ENCODE measurements around the gene SP110. TPM values are rescaled to one million over a fixed set of nuclear protein-coding genes. Genes with fewer than 3 reads are reported as not detected.

Gene SP110
- total and polyA plus RNA-seq, 2 experiments from 2014 or later, result 2.3 to 8.2 TPM

DNA sequence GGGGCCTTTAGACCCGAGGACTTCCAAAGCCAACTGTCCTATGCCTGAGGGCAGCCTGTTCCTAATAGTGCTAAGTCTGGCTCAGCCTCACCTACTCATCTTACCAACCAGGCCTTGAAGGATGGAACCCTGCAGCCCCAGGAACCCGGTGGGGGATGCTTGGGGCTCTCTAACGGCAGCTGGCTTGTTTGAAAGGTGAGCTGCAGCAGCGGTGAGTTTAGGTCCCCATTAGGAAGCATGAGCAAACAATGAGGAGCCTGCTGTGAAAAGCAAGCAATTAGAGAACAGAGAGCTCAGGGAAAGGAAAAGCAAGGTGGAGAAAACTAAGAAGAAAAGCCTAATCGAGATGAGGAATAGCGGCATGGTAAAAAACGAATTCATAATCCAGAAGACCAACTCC is 39.9 kb downstream of the SP110 start:
- peaks cover 11% of the 10 kb centered on the region for H3K4me1 ChIP-seq (ENCODE audit: insufficient read depth)
- no peak overlapping the region for H3K4me2 ChIP-seq
- no peak overlapping the region for H3K27ac ChIP-seq (ENCODE audit: low read depth)
- no peaks in the 10 kb centered on the region for H3F3A ChIP-seq (replicated peaks; ENCODE audit: low read depth)
- H3K27me3 ChIP-seq (ENCODE audit: insufficient read depth), result no peaks in the 10 kb centered on the region
- H3K4me3 ChIP-seq, result no peak overlapping the region
- no peaks in the 10 kb centered on the region for H3K9me2 ChIP-seq (ENCODE audit: insufficient read depth)
- peaks cover 21% of the 10 kb centered on the region for H3K4me1 Mint-ChIP-seq
- H3K4me3 Mint-ChIP-seq, result no peak overlapping the region
- TF ChIP-seq, protein P1, sequence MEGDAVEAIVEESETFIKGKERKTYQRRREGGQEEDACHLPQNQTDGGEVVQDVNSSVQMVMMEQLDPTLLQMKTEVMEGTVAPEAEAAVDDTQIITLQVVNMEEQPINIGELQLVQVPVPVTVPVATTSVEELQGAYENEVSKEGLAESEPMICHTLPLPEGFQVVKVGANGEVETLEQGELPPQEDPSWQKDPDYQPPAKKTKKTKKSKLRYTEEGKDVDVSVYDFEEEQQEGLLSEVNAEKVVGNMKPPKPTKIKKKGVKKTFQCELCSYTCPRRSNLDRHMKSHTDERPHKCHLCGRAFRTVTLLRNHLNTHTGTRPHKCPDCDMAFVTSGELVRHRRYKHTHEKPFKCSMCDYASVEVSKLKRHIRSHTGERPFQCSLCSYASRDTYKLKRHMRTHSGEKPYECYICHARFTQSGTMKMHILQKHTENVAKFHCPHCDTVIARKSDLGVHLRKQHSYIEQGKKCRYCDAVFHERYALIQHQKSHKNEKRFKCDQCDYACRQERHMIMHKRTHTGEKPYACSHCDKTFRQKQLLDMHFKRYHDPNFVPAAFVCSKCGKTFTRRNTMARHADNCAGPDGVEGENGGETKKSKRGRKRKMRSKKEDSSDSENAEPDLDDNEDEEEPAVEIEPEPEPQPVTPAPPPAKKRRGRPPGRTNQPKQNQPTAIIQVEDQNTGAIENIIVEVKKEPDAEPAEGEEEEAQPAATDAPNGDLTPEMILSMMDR (conservative IDR thresholded peaks at IDR 0.05; ENCODE audit: low read depth in 2 of 2), result no peak
- TF ChIP-seq POLR2AphosphoS5 (IDR thresholded peaks at IDR 0.05; ENCODE audit: low read depth), result no peak
- TF ChIP-seq EZH2phosphoT487 (IDR thresholded peaks at IDR 0.05; ENCODE audit: unreplicated experiment), result no peak
- TF ChIP-seq NANOG (IDR thresholded peaks at IDR 0.05; ENCODE audit: borderline replicate concordance), result no peak
- TF ChIP-seq, protein P2, sequence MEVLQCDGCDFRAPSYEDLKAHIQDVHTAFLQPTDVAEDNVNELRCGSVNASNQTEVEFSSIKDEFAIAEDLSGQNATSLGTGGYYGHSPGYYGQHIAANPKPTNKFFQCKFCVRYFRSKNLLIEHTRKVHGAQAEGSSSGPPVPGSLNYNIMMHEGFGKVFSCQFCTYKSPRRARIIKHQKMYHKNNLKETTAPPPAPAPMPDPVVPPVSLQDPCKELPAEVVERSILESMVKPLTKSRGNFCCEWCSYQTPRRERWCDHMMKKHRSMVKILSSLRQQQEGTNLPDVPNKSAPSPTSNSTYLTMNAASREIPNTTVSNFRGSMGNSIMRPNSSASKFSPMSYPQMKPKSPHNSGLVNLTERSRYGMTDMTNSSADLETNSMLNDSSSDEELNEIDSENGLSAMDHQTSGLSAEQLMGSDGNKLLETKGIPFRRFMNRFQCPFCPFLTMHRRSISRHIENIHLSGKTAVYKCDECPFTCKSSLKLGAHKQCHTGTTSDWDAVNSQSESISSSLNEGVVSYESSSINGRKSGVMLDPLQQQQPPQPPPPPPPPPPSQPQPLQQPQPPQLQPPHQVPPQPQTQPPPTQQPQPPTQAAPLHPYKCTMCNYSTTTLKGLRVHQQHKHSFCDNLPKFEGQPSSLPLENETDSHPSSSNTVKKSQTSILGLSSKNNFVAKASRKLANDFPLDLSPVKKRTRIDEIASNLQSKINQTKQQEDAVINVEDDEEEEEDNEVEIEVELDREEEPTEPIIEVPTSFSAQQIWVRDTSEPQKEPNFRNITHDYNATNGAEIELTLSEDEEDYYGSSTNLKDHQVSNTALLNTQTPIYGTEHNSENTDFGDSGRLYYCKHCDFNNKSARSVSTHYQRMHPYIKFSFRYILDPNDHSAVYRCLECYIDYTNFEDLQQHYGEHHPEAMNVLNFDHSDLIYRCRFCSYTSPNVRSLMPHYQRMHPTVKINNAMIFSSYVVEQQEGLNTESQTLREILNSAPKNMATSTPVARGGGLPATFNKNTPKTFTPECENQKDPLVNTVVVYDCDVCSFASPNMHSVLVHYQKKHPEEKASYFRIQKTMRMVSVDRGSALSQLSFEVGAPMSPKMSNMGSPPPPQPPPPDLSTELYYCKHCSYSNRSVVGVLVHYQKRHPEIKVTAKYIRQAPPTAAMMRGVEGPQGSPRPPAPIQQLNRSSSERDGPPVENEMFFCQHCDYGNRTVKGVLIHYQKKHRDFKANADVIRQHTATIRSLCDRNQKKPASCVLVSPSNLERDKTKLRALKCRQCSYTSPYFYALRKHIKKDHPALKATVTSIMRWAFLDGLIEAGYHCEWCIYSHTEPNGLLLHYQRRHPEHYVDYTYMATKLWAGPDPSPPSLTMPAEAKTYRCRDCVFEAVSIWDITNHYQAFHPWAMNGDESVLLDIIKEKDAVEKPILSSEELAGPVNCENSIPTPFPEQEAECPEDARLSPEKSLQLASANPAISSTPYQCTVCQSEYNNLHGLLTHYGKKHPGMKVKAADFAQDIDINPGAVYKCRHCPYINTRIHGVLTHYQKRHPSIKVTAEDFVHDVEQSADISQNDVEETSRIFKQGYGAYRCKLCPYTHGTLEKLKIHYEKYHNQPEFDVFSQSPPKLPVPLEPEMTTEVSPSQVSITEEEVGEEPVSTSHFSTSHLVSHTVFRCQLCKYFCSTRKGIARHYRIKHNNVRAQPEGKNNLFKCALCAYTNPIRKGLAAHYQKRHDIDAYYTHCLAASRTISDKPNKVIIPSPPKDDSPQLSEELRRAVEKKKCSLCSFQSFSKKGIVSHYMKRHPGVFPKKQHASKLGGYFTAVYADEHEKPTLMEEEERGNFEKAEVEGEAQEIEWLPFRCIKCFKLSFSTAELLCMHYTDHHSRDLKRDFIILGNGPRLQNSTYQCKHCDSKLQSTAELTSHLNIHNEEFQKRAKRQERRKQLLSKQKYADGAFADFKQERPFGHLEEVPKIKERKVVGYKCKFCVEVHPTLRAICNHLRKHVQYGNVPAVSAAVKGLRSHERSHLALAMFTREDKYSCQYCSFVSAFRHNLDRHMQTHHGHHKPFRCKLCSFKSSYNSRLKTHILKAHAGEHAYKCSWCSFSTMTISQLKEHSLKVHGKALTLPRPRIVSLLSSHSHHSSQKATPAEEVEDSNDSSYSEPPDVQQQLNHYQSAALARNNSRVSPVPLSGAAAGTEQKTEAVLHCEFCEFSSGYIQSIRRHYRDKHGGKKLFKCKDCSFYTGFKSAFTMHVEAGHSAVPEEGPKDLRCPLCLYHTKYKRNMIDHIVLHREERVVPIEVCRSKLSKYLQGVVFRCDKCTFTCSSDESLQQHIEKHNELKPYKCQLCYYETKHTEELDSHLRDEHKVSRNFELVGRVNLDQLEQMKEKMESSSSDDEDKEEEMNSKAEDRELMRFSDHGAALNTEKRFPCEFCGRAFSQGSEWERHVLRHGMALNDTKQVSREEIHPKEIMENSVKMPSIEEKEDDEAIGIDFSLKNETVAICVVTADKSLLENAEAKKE (CRISPR knock-in tag; IDR thresholded peaks at IDR 0.05), result no peak; the same call in 1 of the 2 replicates
- TF ChIP-seq ZNF114 (CRISPR knock-in tag; IDR thresholded peaks at IDR 0.05), result no peak
- no peak for TF ChIP-seq ZNF331 (CRISPR knock-in tag; IDR thresholded peaks at IDR 0.05; ENCODE audit: low read depth)
- no peak for TF ChIP-seq JUNB (IDR thresholded peaks at IDR 0.05; ENCODE audit: unreplicated experiment)
- TF ChIP-seq, protein P3, sequence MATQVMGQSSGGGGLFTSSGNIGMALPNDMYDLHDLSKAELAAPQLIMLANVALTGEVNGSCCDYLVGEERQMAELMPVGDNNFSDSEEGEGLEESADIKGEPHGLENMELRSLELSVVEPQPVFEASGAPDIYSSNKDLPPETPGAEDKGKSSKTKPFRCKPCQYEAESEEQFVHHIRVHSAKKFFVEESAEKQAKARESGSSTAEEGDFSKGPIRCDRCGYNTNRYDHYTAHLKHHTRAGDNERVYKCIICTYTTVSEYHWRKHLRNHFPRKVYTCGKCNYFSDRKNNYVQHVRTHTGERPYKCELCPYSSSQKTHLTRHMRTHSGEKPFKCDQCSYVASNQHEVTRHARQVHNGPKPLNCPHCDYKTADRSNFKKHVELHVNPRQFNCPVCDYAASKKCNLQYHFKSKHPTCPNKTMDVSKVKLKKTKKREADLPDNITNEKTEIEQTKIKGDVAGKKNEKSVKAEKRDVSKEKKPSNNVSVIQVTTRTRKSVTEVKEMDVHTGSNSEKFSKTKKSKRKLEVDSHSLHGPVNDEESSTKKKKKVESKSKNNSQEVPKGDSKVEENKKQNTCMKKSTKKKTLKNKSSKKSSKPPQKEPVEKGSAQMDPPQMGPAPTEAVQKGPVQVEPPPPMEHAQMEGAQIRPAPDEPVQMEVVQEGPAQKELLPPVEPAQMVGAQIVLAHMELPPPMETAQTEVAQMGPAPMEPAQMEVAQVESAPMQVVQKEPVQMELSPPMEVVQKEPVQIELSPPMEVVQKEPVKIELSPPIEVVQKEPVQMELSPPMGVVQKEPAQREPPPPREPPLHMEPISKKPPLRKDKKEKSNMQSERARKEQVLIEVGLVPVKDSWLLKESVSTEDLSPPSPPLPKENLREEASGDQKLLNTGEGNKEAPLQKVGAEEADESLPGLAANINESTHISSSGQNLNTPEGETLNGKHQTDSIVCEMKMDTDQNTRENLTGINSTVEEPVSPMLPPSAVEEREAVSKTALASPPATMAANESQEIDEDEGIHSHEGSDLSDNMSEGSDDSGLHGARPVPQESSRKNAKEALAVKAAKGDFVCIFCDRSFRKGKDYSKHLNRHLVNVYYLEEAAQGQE (IDR thresholded peaks at IDR 0.05; ENCODE audit: unreplicated experiment), result no peak
- no peak for TF ChIP-seq STAT1 (IDR thresholded peaks at IDR 0.05; ENCODE audit: unreplicated experiment)
- no peak for TF ChIP-seq EZH2 (IDR thresholded peaks at IDR 0.05; ENCODE audit: low read depth, unreplicated experiment)
- TF ChIP-seq, protein P4, sequence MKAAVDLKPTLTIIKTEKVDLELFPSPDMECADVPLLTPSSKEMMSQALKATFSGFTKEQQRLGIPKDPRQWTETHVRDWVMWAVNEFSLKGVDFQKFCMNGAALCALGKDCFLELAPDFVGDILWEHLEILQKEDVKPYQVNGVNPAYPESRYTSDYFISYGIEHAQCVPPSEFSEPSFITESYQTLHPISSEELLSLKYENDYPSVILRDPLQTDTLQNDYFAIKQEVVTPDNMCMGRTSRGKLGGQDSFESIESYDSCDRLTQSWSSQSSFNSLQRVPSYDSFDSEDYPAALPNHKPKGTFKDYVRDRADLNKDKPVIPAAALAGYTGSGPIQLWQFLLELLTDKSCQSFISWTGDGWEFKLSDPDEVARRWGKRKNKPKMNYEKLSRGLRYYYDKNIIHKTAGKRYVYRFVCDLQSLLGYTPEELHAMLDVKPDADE (IDR thresholded peaks at IDR 0.05), result no peak
- TF ChIP-seq CREB1 (CRISPR knock-in tag; IDR thresholded peaks at IDR 0.05; ENCODE audit: low read depth), result no peak
- H3K9me3 Mint-ChIP-seq, result peaks cover 9% of the 10 kb centered on the region; the same call in 2 of the 3 replicates
- no peaks in the 10 kb centered on the region for H3K36me3 ChIP-seq (ENCODE audit: insufficient read depth)
- no peaks in the 10 kb centered on the region for H4K20me1 ChIP-seq (replicated peaks; ENCODE audit: insufficient read depth)
- H3K36me3 Mint-ChIP-seq (ENCODE audit: low read depth), result peaks cover 10% of the 10 kb centered on the region
- no peak overlapping the region for H3K27ac Mint-ChIP-seq
- H3K27me3 Mint-ChIP-seq (ENCODE audit: insufficient read depth, low read depth, poor library complexity), result peaks cover 7% of the 10 kb centered on the region
- DNase-seq (ENCODE audit: low spot score) (peak; percentile 23), ATAC-seq (peak; percentile 80)
- no peak overlapping the region for H2AFZ ChIP-seq
- no peaks in the 10 kb centered on the region for H3K79me2 ChIP-seq (replicated peaks; ENCODE audit: insufficient read depth)

Measured in GM23338 (cell line).